ENCODE data around the gene MAPK12. TPM values are rescaled to one million over a fixed set of nuclear protein-coding genes. Genes with fewer than 3 reads are reported as not detected.

MAPK12 gene
- total and polyA plus RNA-seq, 2 of the 8 experiments (the other 6 are each of a cell fraction or from before 2014, with no cell fraction given): 17.3 to 20.3 TPM

DNA sequence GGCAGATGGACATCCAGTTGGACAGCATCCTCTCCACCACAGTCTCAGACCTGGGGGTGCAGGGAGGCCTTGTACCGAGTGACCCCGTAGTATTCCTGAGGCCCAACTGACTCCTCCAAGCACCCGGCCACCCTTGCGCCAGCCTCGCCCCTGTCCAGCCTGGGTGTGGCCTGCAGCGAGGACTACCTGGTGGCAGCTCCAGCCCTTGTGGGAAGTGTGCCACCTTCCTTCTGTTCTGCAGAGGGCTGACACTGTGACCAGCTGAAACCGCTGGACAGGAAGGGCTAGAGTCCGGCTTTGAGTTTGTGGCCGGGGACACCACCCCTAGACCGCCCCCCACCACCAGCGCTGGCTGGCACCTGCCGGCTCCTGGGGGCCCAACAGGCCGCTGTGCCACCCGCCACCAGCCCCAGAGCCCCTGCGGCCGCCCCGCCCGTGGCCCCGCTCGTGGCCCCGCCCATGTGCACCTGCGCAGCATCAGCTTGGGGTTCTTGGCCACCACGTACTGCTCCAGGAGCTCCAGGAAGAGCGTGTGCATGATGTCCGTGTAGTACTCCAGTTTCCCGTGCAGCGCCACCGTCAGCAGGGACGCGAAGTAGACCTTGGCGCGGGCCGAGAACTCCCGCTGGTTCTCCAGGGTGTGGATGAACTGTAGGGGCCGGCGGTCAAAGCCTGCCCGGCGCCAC, 18.7 kb upstream of the MAPK12 start:
- H3K23me2 ChIP-seq (ENCODE audit: low read depth, low read length): no peaks in the 10 kb centered on the region
- WGBS, 2 experiments (ENCODE audit: extremely low coverage in 1 of 2, insufficient coverage in 1 of 2, insufficient read length in 1 of 2, insufficient replicate concordance in 2 of 2, low coverage in 1 of 2, low lambda C conversion rate in 2 of 2, missing lambda C conversion rate in 1 of 2): 95% methylated on average over 15 of the region's 38 CpGs; no CpG with 5 or more reads in 1 of the 2 experiments
- H4K8ac ChIP-seq (ENCODE audit: extremely low read depth, insufficient read depth, low read length): no peak overlapping the region; the same call in 1 of the 2 replicates
- peaks cover 24 to 91% (median 49%) of the 10 kb centered on the region in 4 experiments for H3K36me3 ChIP-seq (ENCODE audit: control insufficient read depth in 2 of 4, insufficient read depth in 4 of 4, low read length in 3 of 4)
- H2BK5ac ChIP-seq (ENCODE audit: low read depth, low read length): no peak overlapping the region
- H2AFZ ChIP-seq (ENCODE audit: low read length): no peak overlapping the region
- no peaks in the 10 kb centered on the region for H3K27me3 ChIP-seq (replicated peaks in 1 of 4; ENCODE audit: control insufficient read depth in 3 of 4, extremely low read depth in 1 of 4, insufficient read depth in 3 of 4, low read length in 3 of 4)
- peaks cover 2 to 6% of the 10 kb centered on the region in 2 experiments for H4K20me1 ChIP-seq (replicated peaks in 1 of 2; ENCODE audit: control insufficient read depth in 1 of 2, insufficient read depth in 2 of 2, low read length in 2 of 2)
- H3K9ac ChIP-seq (replicated peaks in 1 of 4; ENCODE audit: extremely low read depth in 1 of 4, low read depth in 3 of 4, low read length in 3 of 4): no peak overlapping the region
- no peak overlapping the region for H3K18ac ChIP-seq (ENCODE audit: extremely low read depth, low read length)
- no peak overlapping the region for H3K14ac ChIP-seq (ENCODE audit: insufficient read length)
- no peak overlapping the region for H3K27ac ChIP-seq (ENCODE audit: low read depth, low read length)
- H2BK20ac ChIP-seq (ENCODE audit: low read length): no peak overlapping the region
- H4K91ac ChIP-seq (replicated peaks; ENCODE audit: insufficient read length, low read length): no peak overlapping the region
- H3K79me1 ChIP-seq (ENCODE audit: low read depth, low read length): no peaks in the 10 kb centered on the region
- peaks cover 7 to 24% of the 10 kb centered on the region in 2 experiments; a peak in 3 of 4 replicates for H3K9me3 ChIP-seq (ENCODE audit: insufficient read depth in 2 of 2, low read depth in 1 of 2, low read length in 1 of 2)
- H2BK120ac ChIP-seq (replicated peaks; ENCODE audit: low read depth, low read length): no peak overlapping the region
- no peak overlapping the region for H3K56ac ChIP-seq (replicated peaks; ENCODE audit: insufficient read length, low read depth, low read length)
- no peak overlapping the region for H3K4me2 ChIP-seq (ENCODE audit: insufficient read depth in 1 of 2, low read depth in 2 of 2, low read length in 2 of 2)
- no peak overlapping the region for H2BK12ac ChIP-seq (ENCODE audit: low read depth, low read length)
- H4K5ac ChIP-seq (ENCODE audit: insufficient read length, low read depth, low read length): no peak overlapping the region
- no peak overlapping the region for H3K23ac ChIP-seq (ENCODE audit: insufficient read length)
- POLR2A ChIA-PET (ENCODE audit: partially characterized antibody): interaction anchor here (0.7 to 1.2 kb wide), 3 partner anchors 13 to 42 kb away, joined by 3 to 4 read pairs (median 3); no protein-coding TSS in a partner anchor
- TF ChIP-seq HDAC6 (IDR thresholded peaks at IDR 0.05; ENCODE audit: low read depth, low read length): no peak
- TF ChIP-seq SIRT6 (IDR thresholded peaks at IDR 0.05; ENCODE audit: low read length): no peak
- no peak for TF ChIP-seq ASH2L (IDR thresholded peaks at IDR 0.05; ENCODE audit: low read length)
- TF ChIP-seq POLR2AphosphoS5 (IDR thresholded peaks at IDR 0.05; ENCODE audit: low read depth, low read length): peak; percentile 11; the same call in 1 of the 2 replicates
- H3K79me2 ChIP-seq (ENCODE audit: control insufficient read depth in 1 of 2, insufficient read depth in 2 of 2, low read length in 2 of 2): no peaks in the 10 kb centered on the region
- H2BK15ac ChIP-seq (ENCODE audit: low read length): no peak overlapping the region
- CTCF ChIA-PET (ENCODE audit: partially characterized antibody): interaction anchor here (0.8 to 3.5 kb wide), 6 partner anchors 11 to 364 kb away, joined by 3 to 12 read pairs (median 4); no protein-coding TSS in a partner anchor
- no peak overlapping the region for H3K4me3 ChIP-seq (ENCODE audit: extremely low read depth in 1 of 4, insufficient read depth in 2 of 4, low read depth in 3 of 4, low read length in 4 of 4)
- H2AK5ac ChIP-seq (ENCODE audit: low read depth, low read length): no peak overlapping the region
- H3K4me1 ChIP-seq (replicated peaks in 1 of 4; ENCODE audit: control insufficient read depth in 3 of 4, insufficient read depth in 4 of 4, low read length in 3 of 4): peaks cover 0 to 2% (median 0%) of the 10 kb centered on the region in 4 experiments; a peak in 2 of 7 replicates
- DNase-seq (ENCODE audit: low read depth in 1 of 2, low spot score in 2 of 2) (no peak), FAIRE-seq (no peak)
- H3K4ac ChIP-seq (replicated peaks; ENCODE audit: insufficient read length, low read depth, low read length): no peak overlapping the region

Data from H1 (cell line).